ENCODE measurements around the gene ATP5F1D. TPM values are rescaled to one million over a fixed set of nuclear protein-coding genes. Genes with fewer than 3 reads are reported as not detected.

The ATP5F1D gene
- total and polyA plus RNA-seq, 7 experiments from 2014 or later = 90.6 to 302 (median 114) TPM

DNA sequence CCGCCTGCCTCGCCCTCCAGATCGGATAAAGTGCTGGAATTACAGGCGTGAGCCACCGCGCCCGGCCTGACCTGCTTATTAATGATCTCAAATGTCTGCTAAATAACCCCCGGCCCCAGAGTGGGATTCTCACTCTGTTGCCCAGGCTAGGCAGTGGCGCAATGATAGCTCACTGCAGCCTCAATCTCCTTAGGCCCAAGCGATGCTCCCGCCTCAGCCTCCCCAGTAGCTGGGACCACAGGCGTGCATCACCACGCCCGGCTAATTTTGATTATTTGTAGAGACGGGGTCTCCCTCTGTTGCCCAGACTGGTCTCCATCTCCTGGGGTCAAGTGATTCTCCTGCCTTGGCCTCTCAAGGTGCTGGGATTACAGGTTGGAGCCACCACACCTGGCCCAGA, 626 bp upstream of the ATP5F1D start:
- Mint-ChIP-seq H3K9me3 (peaks cover 0 to 3% (median 0%) of the 10 kb centered on the region in 11 donors), H3K27me3 (peaks cover 4 to 22% (median 9%) of the 10 kb centered on the region in 5 donors), H3K36me3 (peaks cover 0 to 2% (median 0%) of the 10 kb centered on the region in 5 donors), H3K27ac (peak overlapping the region; percentile 41 to 96 (median 92)), H3K4me3 (peak overlapping the region; percentile 86 to 96 (median 90)), H3K4me1 (peaks cover 16 to 47% (median 25%) of the 10 kb centered on the region in 7 donors)
- DNase-seq (no peak), ATAC-seq (no peak)
- intact Hi-C loops (cut with micrococcal nuclease) = loop anchor here (1.0 to 10.0 kb wide), 16 partner anchors 28 to 576 kb away; partner anchors contain the start of genes RNU6-2 (in 2 of the 2), STK11 (in 2 of the 2), TMEM259 (in 2 of the 2) and ARHGAP45 (in 1 of the 2)
- POLR2A ChIA-PET = interaction anchor here (0.6 to 7.7 kb wide), 6 partner anchors 22 to 377 kb away, joined by 3 to 366 read pairs (median 3); partner anchors contain the start of genes CIRBP and FAM174C
- H3K4me1 ChIP-seq (ENCODE audit: control insufficient read depth in 2 of 2, insufficient read depth in 2 of 2, low read length in 2 of 2) = peaks cover 29 to 33% of the 10 kb centered on the region in 2 donors
- H3K9me3 ChIP-seq (ENCODE audit: control insufficient read depth in 2 of 3, low read length in 3 of 3) = no peaks in the 10 kb centered on the region
- H3K27ac ChIP-seq (ENCODE audit: low read depth, low read length) = peak overlapping the region; percentile 82
- CTCF ChIA-PET = interaction anchor here (1.0 to 1.3 kb wide), 2 partner anchors 25 to 28 kb away, joined by 3 to 4 read pairs; partner anchors contain the start of gene CIRBP
- H3K27me3 ChIP-seq (ENCODE audit: control insufficient read depth in 2 of 2, insufficient read depth in 2 of 2, low read length in 2 of 2) = no peaks in the 10 kb centered on the region
- H3K4me3 ChIP-seq (ENCODE audit: low read length) = peak overlapping the region; percentile 57
- no peaks in the 10 kb centered on the region for H3K36me3 ChIP-seq (ENCODE audit: control insufficient read depth in 2 of 3, insufficient read depth in 3 of 3, low read length in 3 of 3)

DNA sequence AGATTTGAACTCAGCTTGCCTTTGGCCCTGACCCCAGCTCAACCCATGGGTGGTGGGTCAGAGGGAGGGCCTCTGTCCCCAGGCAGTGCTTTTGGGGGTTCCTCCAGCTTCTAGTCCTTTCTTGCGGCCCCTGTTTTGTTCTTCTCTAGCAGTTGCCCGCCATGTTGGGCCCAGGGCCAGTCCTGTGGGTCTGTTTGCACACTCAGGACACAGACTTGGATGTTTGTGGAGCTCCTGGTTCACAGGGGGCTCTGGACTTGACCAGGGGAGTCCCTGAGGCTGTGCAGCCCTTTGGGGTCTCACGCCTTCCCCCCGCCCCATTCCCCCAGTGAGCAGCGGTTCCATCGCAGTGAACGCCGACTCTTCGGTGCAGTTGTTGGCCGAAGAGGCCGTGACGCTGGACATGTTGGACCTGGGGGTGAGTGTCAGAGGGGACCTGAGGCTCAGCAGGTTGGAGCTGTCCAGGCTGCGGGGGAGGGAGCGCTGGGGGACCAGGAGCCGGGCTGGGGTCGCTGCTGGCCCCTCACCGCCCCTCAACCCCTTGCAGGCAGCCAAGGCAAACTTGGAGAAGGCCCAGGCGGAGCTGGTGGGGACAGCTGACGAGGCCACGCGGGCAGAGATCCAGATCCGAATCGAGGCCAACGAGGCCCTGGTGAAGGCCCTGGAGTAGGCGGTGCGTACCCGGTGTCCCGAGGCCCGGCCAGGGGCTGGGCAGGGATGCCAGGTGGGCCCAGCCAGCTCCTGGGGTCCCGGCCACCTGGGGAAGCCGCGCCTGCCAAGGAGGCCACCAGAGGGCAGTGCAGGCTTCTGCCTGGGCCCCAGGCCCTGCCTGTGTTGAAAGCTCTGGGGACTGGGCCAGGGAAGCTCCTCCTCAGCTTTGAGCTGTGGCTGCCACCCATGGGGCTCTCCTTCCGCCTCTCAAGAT, 2.5 kb downstream of the ATP5F1D start:
- peak; percentile 56 for ATAC-seq
- Histone ChIP-seq H3K36me3 (ENCODE audit: control insufficient read depth in 2 of 3, insufficient read depth in 3 of 3, low read length in 3 of 3) (no peaks in the 10 kb centered on the region), H3K27ac (ENCODE audit: low read depth, low read length) (peak overlapping the region; percentile 42), H3K4me1 (ENCODE audit: control insufficient read depth in 2 of 2, insufficient read depth in 2 of 2, low read length in 2 of 2) (peaks cover 29 to 33% of the 10 kb centered on the region in 2 donors), H3K4me3 (ENCODE audit: low read length) (no peak overlapping the region), H3K9me3 (ENCODE audit: control insufficient read depth in 2 of 3, low read length in 3 of 3) (no peaks in the 10 kb centered on the region), H3K27me3 (ENCODE audit: control insufficient read depth in 2 of 2, insufficient read depth in 2 of 2, low read length in 2 of 2) (no peaks in the 10 kb centered on the region)
- H3K4me1 Mint-ChIP-seq = peaks cover 7 to 37% (median 15%) of the 10 kb centered on the region in 7 donors
- intact Hi-C loops (cut with micrococcal nuclease) = loop anchor here (1.0 to 10.0 kb wide), 7 partner anchors 22 to 579 kb away; partner anchors contain the start of genes DAZAP1 (in 1 of the 2), GAMT (in 1 of the 2), PTBP1 (in 1 of the 2) and RNF126 (in 1 of the 2)
- peak; percentile 75 to 88 (median 83) for DNase-seq
- peaks cover 0 to 10% (median 0%) of the 10 kb centered on the region in 5 donors for H3K27me3 Mint-ChIP-seq
- H3K36me3 Mint-ChIP-seq = peaks cover 0 to 2% (median 0%) of the 10 kb centered on the region in 5 donors
- POLR2A ChIA-PET = interaction anchor here (0.6 to 7.7 kb wide), 14 partner anchors 9 to 538 kb away, joined by 3 to 366 read pairs (median 3); partner anchors contain the start of genes ARHGAP45, CIRBP and FAM174C
- peak overlapping the region in 8 of 9 donors; percentile 61 to 94 (median 80) for H3K27ac Mint-ChIP-seq
- peak overlapping the region in 8 of 10 donors; percentile 19 to 87 (median 62) for H3K4me3 Mint-ChIP-seq
- H3K9me3 Mint-ChIP-seq = peaks cover 0 to 3% (median 0%) of the 10 kb centered on the region in 11 donors
- CTCF ChIA-PET = interaction anchor here (0.6 to 4.8 kb wide), 20 partner anchors 9 to 213 kb away, joined by 3 to 164 read pairs (median 6); partner anchors contain the start of genes CIRBP, FAM174C and NDUFS7

DNA sequence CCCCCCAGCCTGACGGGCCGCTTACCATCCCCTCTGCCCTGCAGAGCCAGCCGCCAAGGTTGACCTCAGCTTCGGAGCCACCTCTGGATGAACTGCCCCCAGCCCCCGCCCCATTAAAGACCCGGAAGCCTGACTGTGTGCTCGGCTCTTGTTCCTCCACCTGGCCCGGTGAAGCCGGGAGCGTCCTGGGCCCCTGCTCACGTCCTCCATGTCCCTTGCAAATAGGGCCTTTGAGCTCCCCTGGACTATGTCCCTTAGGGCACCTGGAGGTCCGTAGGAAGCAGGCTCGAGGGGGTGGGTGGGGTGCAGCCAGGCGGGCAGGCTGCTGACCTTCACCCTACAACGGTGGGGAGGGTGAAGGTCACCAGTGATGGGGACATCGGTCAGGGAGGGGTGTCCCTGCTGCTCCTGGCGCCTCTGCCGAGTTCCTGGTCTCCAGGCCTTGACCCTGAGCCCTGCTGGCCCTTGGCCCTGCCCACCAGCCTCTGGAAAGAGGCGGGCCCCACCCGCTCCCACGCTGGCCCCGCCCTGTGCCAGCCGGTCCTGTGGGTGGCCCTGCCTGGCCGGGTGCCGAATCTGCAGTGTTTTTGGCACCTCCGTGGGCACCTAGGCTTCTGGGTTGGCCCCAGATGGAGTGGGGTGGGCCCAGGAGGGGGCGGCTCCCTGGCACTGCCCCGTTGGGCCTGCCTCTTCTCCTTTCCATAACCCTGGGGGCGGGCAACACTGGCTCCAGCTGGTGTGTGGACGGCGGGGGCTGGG, 3.3 kb downstream of the ATP5F1D start:
- peak in 1 of 9 donors; percentile 28 for DNase-seq
- intact Hi-C loops (cut with micrococcal nuclease) = loop anchor here (1.0 to 10.0 kb wide), 7 partner anchors 21 to 580 kb away; partner anchors contain the start of genes DAZAP1 (in 1 of the 2), GAMT (in 1 of the 2), PTBP1 (in 1 of the 2) and RNF126 (in 1 of the 2)
- Histone ChIP-seq H3K27me3 (ENCODE audit: control insufficient read depth in 2 of 2, insufficient read depth in 2 of 2, low read length in 2 of 2) (no peaks in the 10 kb centered on the region), H3K36me3 (ENCODE audit: control insufficient read depth in 2 of 3, insufficient read depth in 3 of 3, low read length in 3 of 3) (no peaks in the 10 kb centered on the region), H3K9me3 (ENCODE audit: control insufficient read depth in 2 of 3, low read length in 3 of 3) (no peaks in the 10 kb centered on the region), H3K27ac (ENCODE audit: low read depth, low read length) (peak overlapping the region; percentile 42), H3K4me1 (ENCODE audit: control insufficient read depth in 2 of 2, insufficient read depth in 2 of 2, low read length in 2 of 2) (peaks cover 29 to 33% of the 10 kb centered on the region in 2 donors), H3K4me3 (ENCODE audit: low read length) (no peak overlapping the region)
- Mint-ChIP-seq H3K27me3 (peaks cover 0 to 3% (median 0%) of the 10 kb centered on the region in 5 donors), H3K36me3 (peaks cover 0 to 2% (median 0%) of the 10 kb centered on the region in 5 donors), H3K9me3 (peaks cover 0 to 5% (median 0%) of the 10 kb centered on the region in 11 donors), H3K27ac (peak overlapping the region in 8 of 9 donors; percentile 61 to 94 (median 80)), H3K4me1 (peaks cover 7 to 32% (median 11%) of the 10 kb centered on the region in 7 donors), H3K4me3 (peak overlapping the region in 8 of 10 donors; percentile 19 to 68 (median 58))
- no peak for ATAC-seq
- ChIA-PET POLR2A (interaction anchor here (0.6 to 7.7 kb wide), 10 partner anchors 8 to 319 kb away, joined by 3 to 366 read pairs (median 4); partner anchors contain the start of genes ARHGAP45, CIRBP and FAM174C), CTCF (interaction anchor here (0.6 to 4.8 kb wide), 17 partner anchors 8 to 214 kb away, joined by 3 to 164 read pairs (median 6); partner anchors contain the start of genes CIRBP, FAM174C and NDUFS7)

DNA sequence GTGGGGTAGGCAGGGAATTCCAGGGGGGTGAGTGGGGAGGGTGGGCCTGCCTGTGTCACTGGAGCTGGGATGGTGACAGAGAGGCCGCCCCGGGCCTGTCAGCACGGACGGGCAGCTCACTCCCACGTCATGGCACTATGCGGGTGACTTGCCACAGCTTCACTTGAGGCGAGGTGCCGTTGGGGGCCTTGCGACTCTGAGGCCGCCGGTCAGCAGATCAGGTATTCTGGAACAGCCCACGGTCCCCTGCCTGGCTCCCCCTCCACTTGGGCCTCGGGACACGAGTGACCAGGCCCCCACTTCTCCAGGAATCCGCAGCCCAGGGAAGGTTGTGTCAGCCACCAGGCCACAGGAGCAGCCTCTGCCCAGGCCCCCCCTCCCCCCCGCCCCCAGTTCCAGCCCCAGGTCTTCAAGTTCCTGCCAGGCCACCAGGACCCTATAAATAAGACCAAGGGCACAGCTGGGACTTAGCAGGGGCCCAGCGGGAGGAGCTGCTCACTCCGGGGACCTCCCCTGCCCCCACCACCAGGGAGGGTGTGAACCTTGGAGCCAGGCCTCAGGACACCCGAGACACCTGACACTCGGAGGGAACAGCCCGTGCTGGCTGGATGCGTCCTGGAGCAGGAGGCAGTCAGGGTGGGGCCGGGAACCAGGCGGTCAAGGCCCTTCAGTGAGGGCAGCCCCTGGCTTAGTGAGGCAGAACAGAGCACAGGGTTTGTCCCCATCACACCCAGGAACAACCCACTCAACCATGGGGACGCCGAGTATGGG, 4.1 kb downstream of the ATP5F1D start:
- Mint-ChIP-seq H3K27me3 (peaks cover 0 to 3% (median 0%) of the 10 kb centered on the region in 5 donors), H3K36me3 (peaks cover 0 to 2% (median 0%) of the 10 kb centered on the region in 5 donors), H3K4me3 (peak overlapping the region in 2 of 10 donors; percentile 5 to 34), H3K27ac (peak overlapping the region in 1 of 9 donors; percentile 48), H3K4me1 (peaks cover 7 to 32% (median 11%) of the 10 kb centered on the region in 7 donors), H3K9me3 (peaks cover 0 to 5% (median 0%) of the 10 kb centered on the region in 11 donors)
- ATAC-seq (no peak), DNase-seq (peak in 1 of 9 donors; percentile 31)
- ChIA-PET CTCF (interaction anchor here (1.1 to 4.8 kb wide), 2 partner anchors 22 to 42 kb away, joined by 6 to 164 read pairs; partner anchors contain the start of gene CIRBP), POLR2A (interaction anchor here (1.1 to 7.7 kb wide), 3 partner anchors 17 to 217 kb away, joined by 3 to 366 read pairs (median 60); partner anchors contain the start of genes CIRBP and FAM174C)
- Histone ChIP-seq H3K27ac (ENCODE audit: low read depth, low read length) (no peak overlapping the region), H3K36me3 (ENCODE audit: control insufficient read depth in 2 of 3, insufficient read depth in 3 of 3, low read length in 3 of 3) (peaks cover 0 to under 1% (median 0%) of the 10 kb centered on the region in 3 experiments), H3K4me3 (ENCODE audit: low read length) (no peak overlapping the region), H3K4me1 (ENCODE audit: control insufficient read depth in 2 of 2, insufficient read depth in 2 of 2, low read length in 2 of 2) (peaks cover 29 to 30% of the 10 kb centered on the region in 2 donors), H3K27me3 (ENCODE audit: control insufficient read depth in 2 of 2, insufficient read depth in 2 of 2, low read length in 2 of 2) (no peaks in the 10 kb centered on the region), H3K9me3 (ENCODE audit: control insufficient read depth in 2 of 3, low read length in 3 of 3) (no peaks in the 10 kb centered on the region)
- intact Hi-C loops (cut with micrococcal nuclease) = loop anchor here (10.0 kb wide), 4 partner anchors 159 to 581 kb away; partner anchors contain the start of genes DAZAP1 (in 1 of the 2), GAMT (in 1 of the 2), PTBP1 (in 1 of the 2) and RNF126 (in 1 of the 2)
